PC-3 (cell line): ENCODE measurements around the gene LIN7A. TPM values are rescaled to one million over a fixed set of nuclear protein-coding genes. Genes with fewer than 3 reads are reported as not detected.

Experiments
- ATAC-seq: fragments of 200-7000 bp; cut with Tn5 transposase; 2 replicates; pipeline ENCODE4 v1.9.1; 2020; ENCODE audit warnings: mild to moderate bottlenecking, moderate library complexity
- BruUV-seq: library from RNA; stranded (reverse); fragments of 400-500 nt; replicated peaks from 2 replicates; lab custom pipeline; 2021; lab: Mats Ljungman, UMichigan
- CTCF ChIA-PET: fragments of 300-600 bp; sonication (Branson Sonifier 250); formaldehyde crosslinking; loops from one replicate; lab custom pipeline; 2022; ENCODE audit warnings: antibody characterized with exemption; lab: Charles Lee
- POLR2A ChIA-PET: fragments of 300-600 bp; sonication (Branson Sonifier 250); formaldehyde crosslinking; loops from one replicate; lab custom pipeline; 2022; ENCODE audit warnings: antibody characterized with exemption; ENCODE audit not compliant: unreplicated experiment; lab: Charles Lee
- DNase-seq: peaks from one replicate; pipeline ENCODE4 v3.0.0-alpha.2; 2015
- H2AFZ ChIP-seq: fragments of 300-600 bp; sonication (generic); 2 replicates; pipeline ENCODE4 v1.6.0; 2016; ENCODE audit warnings: antibody characterized with exemption, low read length
- H3F3A ChIP-seq: fragments of 300-600 bp; sonication (generic); one replicate; pipeline ENCODE4 v1.6.0; 2017; ENCODE audit warnings: antibody characterized with exemption, low read length, control low read depth, mild to moderate bottlenecking; ENCODE audit not compliant: unreplicated experiment
- H3K27ac ChIP-seq: fragments of 300-600 bp; sonication (generic); 2 replicates; pipeline ENCODE4 v1.5.1; 2016; ENCODE audit warnings: mild to moderate bottlenecking, low read length
- H3K27me3 ChIP-seq: fragments of 300-600 bp; sonication (generic); 2 replicates; pipeline ENCODE4 v1.6.1; 2016; ENCODE audit warnings: low read length, mixed read lengths
- H3K36me3 ChIP-seq: fragments of 300-600 bp; sonication (generic); 2 replicates; pipeline ENCODE4 v1.6.1; 2016; ENCODE audit warnings: low read depth, mixed run types, low read length, mixed read lengths
- H3K4me1 ChIP-seq: fragments of 300-600 bp; sonication (generic); 2 replicates; pipeline ENCODE4 v1.5.1; 2016; ENCODE audit warnings: low read length; ENCODE audit not compliant: insufficient read depth
- H3K4me2 ChIP-seq: fragments of 300-600 bp; sonication (generic); 2 replicates; pipeline ENCODE4 v1.6.0; 2016; ENCODE audit warnings: low read length
- H3K4me3 ChIP-seq: fragments of 300-600 bp; sonication (generic); 2 replicates; pipeline ENCODE4 v1.5.1; 2016; ENCODE audit warnings: mild to moderate bottlenecking, low read length, mixed read lengths
- H3K79me2 ChIP-seq: fragments of 300-600 bp; sonication (generic); 2 replicates; pipeline ENCODE4 v1.6.1; 2017; ENCODE audit warnings: low read length, mixed read lengths
- H3K9ac ChIP-seq: fragments of 300-600 bp; sonication (generic); 2 replicates; pipeline ENCODE4 v1.6.0; 2016; ENCODE audit warnings: mild to moderate bottlenecking, low read length
- H3K9me2 ChIP-seq: fragments of 300-600 bp; sonication (generic); replicated peaks from 2 replicates; pipeline ENCODE4 v1.6.1; 2016; ENCODE audit warnings: mixed run types, low read length, mixed read lengths
- H3K9me3 ChIP-seq: fragments of 300-600 bp; sonication (generic); 2 replicates; pipeline ENCODE4 v1.6.1; 2016; ENCODE audit warnings: low read length, mixed read lengths
- H4K20me1 ChIP-seq: fragments of 300-600 bp; sonication (generic); 2 replicates; pipeline ENCODE4 v1.6.1; 2016; ENCODE audit warnings: low read length, mixed read lengths
- CTCF ChIP-seq: fragments of 300-600 bp; sonication (generic); conservative IDR thresholded peaks from 2 replicates; pipeline ENCODE4 v1.5.1; 2017; ENCODE audit warnings: antibody characterized with exemption, low read depth, mild to moderate bottlenecking, low read length
- EZH2 ChIP-seq: fragments of 300-600 bp; sonication (generic); IDR thresholded peaks from one replicate; pipeline ENCODE4 v1.6.1; 2017; ENCODE audit warnings: antibody characterized with exemption, mild to moderate bottlenecking, low read length; ENCODE audit not compliant: unreplicated experiment
- EZH2phosphoT487 ChIP-seq: fragments of 300-600 bp; sonication (generic); IDR thresholded peaks from 2 replicates; pipeline ENCODE4 v1.6.1; 2018; ENCODE audit warnings: mild to moderate bottlenecking, antibody characterized with exemption, low read length, borderline replicate concordance
- intact Hi-C: fragments of 100-400 bp; cut with micrococcal nuclease; formaldehyde crosslinking; loops from 2 replicates; pipeline ENCODE4 v1.9.0; 2023
- total RNA-seq: library from RNA; depleted of rRNA; stranded (reverse); fragments of >200 nt; gene quantifications from 2 replicates; pipeline ENCODE4 v1.2.3, GENCODE V29; 2014

The LIN7A gene
- total RNA-seq, 1 experiment from 2014 or later: not detected

DNA sequence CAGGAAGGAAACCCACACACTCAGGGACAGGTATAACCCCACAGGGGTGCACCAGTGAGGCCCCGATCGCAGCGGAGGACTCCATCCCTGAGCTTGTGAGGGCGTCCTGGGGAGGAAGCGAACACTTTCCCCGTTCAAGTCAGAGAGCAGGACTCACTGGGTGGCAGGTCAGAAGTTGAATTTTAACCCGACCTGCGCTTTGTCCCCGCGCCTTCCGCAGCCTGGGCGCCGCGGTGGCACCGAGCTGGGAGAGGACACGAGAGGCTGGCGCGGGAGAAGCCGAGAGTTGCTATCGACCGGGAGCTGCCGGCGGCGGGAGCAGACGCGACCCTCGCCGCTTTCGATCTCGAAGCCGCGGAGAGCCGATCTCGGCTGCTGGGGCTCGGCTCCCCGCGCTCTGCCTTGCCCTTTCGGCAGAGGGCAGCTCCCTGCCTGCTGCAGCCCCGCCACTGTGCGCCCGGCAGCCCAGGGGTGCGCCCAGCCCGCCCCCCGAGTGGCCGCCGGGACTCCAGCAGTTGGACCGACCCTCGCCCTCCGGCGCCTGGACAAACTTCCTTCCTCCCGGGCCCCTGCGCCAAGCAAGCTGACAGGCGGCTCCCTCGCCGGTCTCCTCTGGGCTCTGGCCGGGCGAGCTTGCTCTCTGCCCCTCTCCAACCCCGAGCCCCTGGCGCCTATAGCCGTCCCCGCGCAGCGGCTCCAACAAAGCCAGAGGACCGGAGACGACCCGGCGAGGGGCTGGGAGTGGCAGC, 918 bp downstream of the LIN7A start:
- Histone ChIP-seq H3K4me1 (no peaks in the 10 kb centered on the region), H3K9ac (no peak overlapping the region), H3K4me2 (peak overlapping the region; percentile 85), H4K20me1 (no peaks in the 10 kb centered on the region), H3K27ac (no peak overlapping the region), H3K27me3 (peaks cover 68% of the 10 kb centered on the region), H3F3A (no peaks in the 10 kb centered on the region), H3K9me3 (no peaks in the 10 kb centered on the region), H3K79me2 (no peaks in the 10 kb centered on the region), H3K4me3 (peak overlapping the region; percentile 62), H3K36me3 (no peaks in the 10 kb centered on the region), H2AFZ (peak overlapping the region; percentile 64), H3K9me2 (no peaks in the 10 kb centered on the region)
- intact Hi-C loops: no loop called here
- no TSS peak for BruUV-seq
- ATAC-seq: peak; percentile 65
- ChIA-PET POLR2A (no interaction called here), CTCF (no interaction called here)
- DNase-seq: peak; percentile 7
- TF ChIP-seq EZH2phosphoT487: peak; percentile 41; the same call in 1 of the 2 replicates
- no peak for TF ChIP-seq CTCF

GRCh38 chr12:80936353-80936641, 1.4 kb downstream of the LIN7A start:
- ATAC-seq: no peak; the same call in 1 of the 2 replicates
- H4K20me1 ChIP-seq: no peaks in the 10 kb centered on the region
- no peak overlapping the region for H3K27ac ChIP-seq
- DNase-seq: no peak
- no TSS peak for BruUV-seq
- no peaks in the 10 kb centered on the region for H3K9me2 ChIP-seq
- no peaks in the 10 kb centered on the region for H3K4me1 ChIP-seq
- ChIA-PET POLR2A (no interaction called here), CTCF (no interaction called here)
- H3K4me2 ChIP-seq: peak overlapping the region; percentile 85
- H3F3A ChIP-seq: no peaks in the 10 kb centered on the region
- H3K4me3 ChIP-seq: peak overlapping the region; percentile 62
- no peaks in the 10 kb centered on the region for H3K36me3 ChIP-seq
- H3K9ac ChIP-seq: no peak overlapping the region
- peak overlapping the region; percentile 64 for H2AFZ ChIP-seq
- peaks cover 74% of the 10 kb centered on the region for H3K27me3 ChIP-seq
- H3K9me3 ChIP-seq: no peaks in the 10 kb centered on the region
- intact Hi-C loops: no loop called here
- no peaks in the 10 kb centered on the region for H3K79me2 ChIP-seq
- TF ChIP-seq CTCF (no peak), EZH2 (no peak), EZH2phosphoT487 (no peak)

DNA sequence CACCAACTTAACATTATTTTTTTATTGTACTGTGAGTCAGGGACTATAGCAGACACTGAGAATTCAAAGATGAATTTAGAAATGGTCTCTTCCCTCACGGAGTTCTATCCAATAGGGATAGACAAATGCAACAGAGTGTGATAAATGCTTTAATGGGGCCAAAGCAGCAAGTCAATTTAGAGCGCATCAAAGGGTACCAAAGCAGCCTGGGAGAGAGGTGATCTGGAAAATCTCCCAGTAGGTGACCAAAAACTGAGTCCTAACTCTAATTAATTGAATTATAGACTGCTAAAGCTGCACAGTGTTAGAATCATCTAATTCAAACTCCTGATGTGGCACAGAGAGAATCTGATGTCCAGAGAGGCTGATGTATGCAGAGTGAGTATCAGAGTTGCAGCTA, 2.6 kb downstream of the LIN7A start:
- Histone ChIP-seq H3K9me3 (no peaks in the 10 kb centered on the region), H3K9me2 (no peaks in the 10 kb centered on the region), H3K4me1 (no peaks in the 10 kb centered on the region), H4K20me1 (no peaks in the 10 kb centered on the region), H2AFZ (no peak overlapping the region), H3K36me3 (no peaks in the 10 kb centered on the region), H3K4me2 (no peak overlapping the region), H3K27me3 (peaks cover 78% of the 10 kb centered on the region), H3K27ac (no peak overlapping the region), H3K79me2 (no peaks in the 10 kb centered on the region), H3F3A (no peaks in the 10 kb centered on the region), H3K4me3 (no peak overlapping the region), H3K9ac (no peak overlapping the region)
- no TSS peak for BruUV-seq
- no peak for TF ChIP-seq CTCF
- no peak for TF ChIP-seq EZH2phosphoT487
- no peak for TF ChIP-seq EZH2
- ChIA-PET CTCF (no interaction called here), POLR2A (no interaction called here)
- intact Hi-C loops: no loop called here
- DNase-seq: no peak
- ATAC-seq: no peak
